CD14-positive monocyte (primary cell): ENCODE results near the gene NTRK2. TPM values are rescaled to one million over a fixed set of nuclear protein-coding genes. Genes with fewer than 3 reads are reported as not detected.

Experiments used
- DNase-seq, 3 donors: peaks; one replicate each; pipeline ENCODE4 v3.0.0-alpha.2; 2011 to 2022
- H2AFZ ChIP-seq: 2 replicates; pipeline ENCODE4 v1.6.0; 2012; ENCODE audit warnings: mild to moderate bottlenecking, low read depth, low read length, inconsistent platforms; ENCODE audit not compliant: insufficient read depth, poor library complexity, severe bottlenecking
- H3K27ac ChIP-seq, 2 donors: 1 replicate in 1 of 2; 2 replicates in 1 of 2; pipeline ENCODE4 v1.5.1; 2012 to 2013; ENCODE audit warnings: low read length in 2 of 2, control low read depth in 1 of 2, inconsistent platforms in 1 of 2, low read depth in 1 of 2, mild to moderate bottlenecking in 1 of 2
- H3K27me3 ChIP-seq, 2 donors: one replicate each; pipeline versions ENCODE4 v1.6.0 to v1.6.1; 2011 to 2013; ENCODE audit warnings: low read length in 2 of 2; ENCODE audit not compliant: control insufficient read depth in 2 of 2, insufficient read depth in 2 of 2
- H3K36me3 ChIP-seq, 2 donors: replicated peaks in 1 of 2; 1 replicate in 1 of 2; 2 replicates in 1 of 2; pipeline versions ENCODE4 v1.5.1 to v1.6.1; 2012 to 2013; ENCODE audit warnings: low read length in 2 of 2, control low read depth in 1 of 2, inconsistent platforms in 1 of 2, mild to moderate bottlenecking in 1 of 2; ENCODE audit not compliant: insufficient read depth in 2 of 2, control insufficient read depth in 1 of 2
- H3K4me1 ChIP-seq, 2 donors: 1 replicate in 1 of 2; 2 replicates in 1 of 2; pipeline versions ENCODE4 v1.5.1 to v1.6.1; 2012 to 2013; ENCODE audit warnings: low read length in 2 of 2, control low read depth in 1 of 2, inconsistent platforms in 1 of 2, mild to moderate bottlenecking in 1 of 2, moderate library complexity in 1 of 2; ENCODE audit not compliant: insufficient read depth in 2 of 2, control insufficient read depth in 1 of 2
- H3K4me2 ChIP-seq: replicated peaks from 2 replicates; pipeline ENCODE3; 2012; ENCODE audit warnings: low read length, moderate library complexity, mild to moderate bottlenecking; ENCODE audit not compliant: poor library complexity, severe bottlenecking; ENCODE audit errors: extremely low read depth
- H3K4me3 ChIP-seq, 3 experiments: fragments of 200-600 bp in 1 of 3; sonication (generic) in 1 of 3; replicated peaks in 1 of 3; 1 replicate in 2 of 3; 2 replicates in 1 of 3; pipeline ENCODE4 v1.5.1; 2011 to 2013; ENCODE audit warnings: low read length in 3 of 3, mild to moderate bottlenecking in 3 of 3, control low read depth in 2 of 3, low read depth in 2 of 3, inconsistent platforms in 1 of 3, moderate library complexity in 1 of 3
- H3K79me2 ChIP-seq: 2 replicates; pipeline ENCODE4 v1.6.0; 2012; ENCODE audit warnings: mild to moderate bottlenecking, control low read depth, inconsistent platforms, low read length, moderate library complexity; ENCODE audit not compliant: insufficient read depth
- H3K9ac ChIP-seq: 2 replicates; pipeline ENCODE4 v1.6.0; 2017; ENCODE audit warnings: low read length, mild to moderate bottlenecking; ENCODE audit not compliant: insufficient read depth, poor library complexity, severe bottlenecking
- H3K9me3 ChIP-seq, 2 donors: replicated peaks in 1 of 2; 1 replicate in 1 of 2; 2 replicates in 1 of 2; pipeline versions ENCODE4 v1.5.1 to v1.6.1; 2012 to 2013; ENCODE audit warnings: low read length in 2 of 2, control low read depth in 1 of 2; ENCODE audit not compliant: control insufficient read depth in 1 of 2, insufficient read depth in 1 of 2
- H4K20me1 ChIP-seq: 2 replicates; pipeline ENCODE4 v1.6.0; 2012; ENCODE audit warnings: mild to moderate bottlenecking, low read length, control low read depth, moderate library complexity; ENCODE audit not compliant: insufficient read depth
- H3K27ac Mint-ChIP-seq, 7 donors: one replicate each; pipeline ENCODE4 v1.8.0; 2020; ENCODE audit warnings: mild to moderate bottlenecking in 7 of 7, mixed read lengths in 7 of 7, moderate library complexity in 6 of 7, inconsistent platforms in 2 of 7
- H3K27me3 Mint-ChIP-seq, 3 donors: one replicate each; pipeline ENCODE4 v1.8.0; 2021 to 2022; ENCODE audit warnings: low read depth in 3 of 3, mild to moderate bottlenecking in 3 of 3, mixed read lengths in 3 of 3, moderate library complexity in 3 of 3, inconsistent platforms in 1 of 3
- H3K36me3 Mint-ChIP-seq, 2 donors: one replicate each; pipeline ENCODE4 v1.8.0; 2020; ENCODE audit warnings: mixed read lengths in 2 of 2, inconsistent platforms in 1 of 2, mild to moderate bottlenecking in 1 of 2
- H3K4me1 Mint-ChIP-seq: one replicate; pipeline ENCODE4 v1.8.0; 2020; ENCODE audit warnings: mild to moderate bottlenecking, mixed read lengths
- H3K4me3 Mint-ChIP-seq, 2 donors: one replicate each; pipeline ENCODE4 v1.8.0; 2020; ENCODE audit warnings: mild to moderate bottlenecking in 2 of 2, mixed read lengths in 2 of 2, moderate library complexity in 1 of 2
- H3K9me3 Mint-ChIP-seq, 7 donors: one replicate each; pipeline ENCODE4 v1.8.0; 2020 to 2022; ENCODE audit warnings: mixed read lengths in 7 of 7, mild to moderate bottlenecking in 6 of 7, moderate library complexity in 6 of 7, inconsistent platforms in 2 of 7
- CTCF ChIP-seq: fragments of 200-600 bp; IDR thresholded peaks from one replicate; pipeline ENCODE4 v1.8.0; 2022; ENCODE audit warnings: antibody characterized with exemption, mild to moderate bottlenecking
- WGBS: methylation state at CpG from one replicate; pipeline ENCODE4 v1.1.5; 2013; ENCODE audit warnings: missing lambda C conversion rate; ENCODE audit not compliant: insufficient coverage; 5-methylcytosine and 5-hydroxymethylcytosine counted together
- intact Hi-C, 2 donors: fragments of 100-400 bp; cut with micrococcal nuclease; formaldehyde crosslinking; loops; one replicate each; pipeline versions ENCODE4 v1.15.0 to v1.15.1; 2023
- polyA plus RNA-seq, 3 donors: library from polyadenylated mRNA; depleted of rRNA in 1 of 3; unstranded in 2 of 3; stranded (reverse) in 1 of 3; fragments of 300-500 nt in 2 of 3; fragments of >200 nt in 1 of 3; fragmentation: Illumina TruSeq in 2 of 3; gene quantifications; 1 replicate in 2 of 3; 2 replicates in 1 of 3; pipeline ENCODE4 v1.2.3, GENCODE V29; 2012 to 2021

The NTRK2 gene
- polyA plus RNA-seq, 3 donors, result not detected

GRCh38 chr9:84996716-84997115, 327.2 kb downstream of the NTRK2 start:
- Histone ChIP-seq H3K36me3 (no peaks in the 10 kb centered on the region), H2AFZ (no peak overlapping the region), H3K27ac (no peak overlapping the region), H3K79me2 (no peaks in the 10 kb centered on the region), H3K4me3 (no peak overlapping the region), H3K27me3 (no peaks in the 10 kb centered on the region), H4K20me1 (no peaks in the 10 kb centered on the region), H3K9me3 (peaks cover 6 to 10% of the 10 kb centered on the region in 2 donors), H3K4me1 (no peaks in the 10 kb centered on the region), H3K4me2 (no peak overlapping the region), H3K9ac (no peak overlapping the region)
- Mint-ChIP-seq H3K4me1 (no peaks in the 10 kb centered on the region), H3K27ac (no peak overlapping the region), H3K27me3 (peaks cover 2 to 3% (median 3%) of the 10 kb centered on the region in 3 donors), H3K36me3 (no peaks in the 10 kb centered on the region), H3K4me3 (no peak overlapping the region), H3K9me3 (peaks cover 2 to 16% (median 8%) of the 10 kb centered on the region in 7 donors)
- DNase-seq, result no peak
- 93% methylated on average over 3 of the region's 3 CpGs for WGBS
- intact Hi-C loops, result no loop called here
- no peak for TF ChIP-seq CTCF

- no peaks in the 10 kb centered on the region for H3K4me1 ChIP-seq
- no peaks in the 10 kb centered on the region for H3K27me3 ChIP-seq
- no CpG with 5 or more reads among the region's 2 CpGs for WGBS
- Mint-ChIP-seq H3K4me1 (no peaks in the 10 kb centered on the region), H3K36me3 (no peaks in the 10 kb centered on the region), H3K4me3 (no peak overlapping the region), H3K27ac (peak overlapping the region in 1 of 7 donors; percentile 62), H3K27me3 (peaks cover 2 to 3% (median 3%) of the 10 kb centered on the region in 3 donors), H3K9me3 (peaks cover 2 to 17% (median 8%) of the 10 kb centered on the region in 7 donors)
- no peaks in the 10 kb centered on the region for H3K36me3 ChIP-seq
- no peak for DNase-seq
- no peaks in the 10 kb centered on the region for H3K79me2 ChIP-seq
- no peak overlapping the region for H3K4me3 ChIP-seq
- no peaks in the 10 kb centered on the region for H4K20me1 ChIP-seq
- H3K27ac ChIP-seq, result no peak overlapping the region
- H3K9me3 ChIP-seq, result peaks cover 6 to 10% of the 10 kb centered on the region in 2 donors
- intact Hi-C loops, result no loop called here
- no peak overlapping the region for H3K4me2 ChIP-seq
- no peak for TF ChIP-seq CTCF
- no peak overlapping the region for H3K9ac ChIP-seq
- H2AFZ ChIP-seq, result no peak overlapping the region
Measured at GRCh38 chr9:84997472-84997871, 327.9 kb downstream of the NTRK2 start.
